ENCODE results near the gene ANTXR1. TPM values are rescaled to one million over a fixed set of nuclear protein-coding genes. Genes with fewer than 3 reads are reported as not detected.

ANTXR1 gene
- total RNA-seq, 1 donor, result 206 TPM

DNA sequence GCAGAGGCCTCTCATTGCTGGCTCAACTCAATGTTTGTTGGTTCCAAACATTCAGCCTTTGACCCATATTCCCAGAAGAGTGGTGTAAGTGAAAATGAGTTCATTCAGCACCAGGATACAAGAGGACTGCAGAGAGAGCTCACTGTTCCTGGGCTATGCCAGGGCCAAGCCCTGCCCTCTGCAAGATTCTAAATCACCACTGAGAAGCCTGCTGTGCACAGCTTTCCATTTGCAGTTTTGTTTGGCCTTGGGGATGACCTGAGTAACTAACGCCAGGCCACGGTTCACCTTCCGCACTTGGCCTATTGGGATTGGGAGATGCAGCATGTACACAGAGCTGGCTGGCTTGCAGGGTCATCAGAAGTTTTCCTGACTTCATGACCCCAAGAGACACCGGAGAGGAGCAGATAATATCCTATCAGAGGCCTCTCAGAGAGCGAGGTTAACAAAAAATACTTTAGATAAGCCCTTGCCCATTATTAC lies 25.9 kb upstream of the ANTXR1 start:
- DNase-seq (ENCODE audit: low read depth), result no peak
- TF ChIP-seq CTCF (IDR thresholded peaks at IDR 0.05; ENCODE audit: insufficient read depth, low read depth, low read length), result no peak
- H3K4me3 ChIP-seq (ENCODE audit: low read depth, low read length), result no peak overlapping the region

DNA sequence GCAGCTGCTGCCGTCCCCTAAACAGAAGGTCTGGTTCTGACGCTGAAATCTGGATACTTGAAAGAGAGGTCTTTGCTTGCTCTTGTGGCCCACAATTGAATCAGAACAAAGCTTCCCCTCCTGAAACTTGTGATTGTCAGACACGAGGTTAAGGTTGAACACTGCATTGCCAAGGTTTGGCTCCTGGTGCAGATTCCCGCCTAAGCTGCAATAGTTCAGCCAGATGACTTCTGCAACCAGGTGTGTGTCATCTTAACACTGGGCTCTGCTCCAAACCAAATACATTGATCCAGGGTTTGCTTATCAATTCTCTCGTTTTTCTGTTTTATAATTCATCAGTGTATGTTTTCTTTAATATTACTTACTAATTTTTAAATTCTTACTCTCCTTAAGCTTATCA lies 23.9 kb upstream of the ANTXR1 start:
- DNase-seq (ENCODE audit: low read depth), result no peak
- H3K4me3 ChIP-seq (ENCODE audit: low read depth, low read length), result no peak overlapping the region
- no peak for TF ChIP-seq CTCF (IDR thresholded peaks at IDR 0.05; ENCODE audit: insufficient read depth, low read depth, low read length)

GRCh38 chr2:68992341-68992740 lies 20.6 kb upstream of the ANTXR1 start:
- DNase-seq (ENCODE audit: low read depth), result no peak
- no peak overlapping the region for H3K4me3 ChIP-seq (ENCODE audit: low read depth, low read length)
- TF ChIP-seq CTCF (IDR thresholded peaks at IDR 0.05; ENCODE audit: insufficient read depth, low read depth, low read length), result no peak

DNA sequence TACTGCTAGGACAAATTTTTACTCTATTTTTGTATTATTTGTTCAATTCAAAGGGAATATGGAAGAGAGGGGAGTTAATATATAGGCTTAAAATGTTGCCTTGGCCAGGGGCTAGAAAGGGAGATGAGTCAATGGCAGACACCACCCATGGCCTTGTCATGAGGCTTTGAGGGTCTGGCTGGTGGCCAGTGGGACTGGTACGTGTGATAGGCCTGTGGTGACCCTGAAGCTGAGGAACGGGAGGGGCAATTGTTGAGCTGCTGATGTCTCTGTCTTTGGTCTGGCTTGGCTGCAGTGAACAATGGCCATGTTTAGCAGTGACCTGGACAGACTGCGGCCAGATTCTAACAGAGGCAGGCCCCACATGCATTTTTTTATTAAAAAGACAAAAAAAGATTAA lies 20.0 kb upstream of the ANTXR1 start:
- H3K4me3 ChIP-seq (ENCODE audit: low read depth, low read length), result no peak overlapping the region
- TF ChIP-seq CTCF (IDR thresholded peaks at IDR 0.05; ENCODE audit: insufficient read depth, low read depth, low read length), result no peak
- DNase-seq (ENCODE audit: low read depth), result no peak

DNA sequence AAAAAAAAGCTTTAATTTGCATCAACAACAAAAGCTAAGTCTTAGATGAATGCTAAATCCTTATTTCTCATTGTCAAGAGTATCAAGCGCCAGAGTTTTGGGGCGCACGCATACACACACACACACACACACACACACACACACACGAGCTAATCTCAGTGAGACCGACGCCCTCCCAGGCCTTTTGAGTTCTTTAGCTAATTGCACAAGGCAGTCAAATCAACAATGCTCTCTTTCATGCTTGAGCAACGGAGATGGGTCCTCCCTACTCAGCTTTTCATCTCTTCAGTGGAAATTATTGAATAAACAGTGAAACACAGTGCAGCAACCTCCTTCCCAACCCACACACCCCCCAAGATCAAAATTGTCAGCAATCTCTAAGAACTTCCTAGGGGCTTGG lies 19.3 kb upstream of the ANTXR1 start:
- H3K4me3 ChIP-seq (ENCODE audit: low read depth, low read length), result no peak overlapping the region
- DNase-seq (ENCODE audit: low read depth), result no peak
- no peak for TF ChIP-seq CTCF (IDR thresholded peaks at IDR 0.05; ENCODE audit: insufficient read depth, low read depth, low read length)

- no peak overlapping the region for H3K4me3 ChIP-seq (ENCODE audit: low read depth, low read length)
- DNase-seq (ENCODE audit: low read depth), result peak; percentile 33
- TF ChIP-seq CTCF (IDR thresholded peaks at IDR 0.05; ENCODE audit: insufficient read depth, low read depth, low read length), result no peak
These were observed 18.1 kb upstream of the ANTXR1 start for GRCh38 chr2:68994864-68995263.

DNA sequence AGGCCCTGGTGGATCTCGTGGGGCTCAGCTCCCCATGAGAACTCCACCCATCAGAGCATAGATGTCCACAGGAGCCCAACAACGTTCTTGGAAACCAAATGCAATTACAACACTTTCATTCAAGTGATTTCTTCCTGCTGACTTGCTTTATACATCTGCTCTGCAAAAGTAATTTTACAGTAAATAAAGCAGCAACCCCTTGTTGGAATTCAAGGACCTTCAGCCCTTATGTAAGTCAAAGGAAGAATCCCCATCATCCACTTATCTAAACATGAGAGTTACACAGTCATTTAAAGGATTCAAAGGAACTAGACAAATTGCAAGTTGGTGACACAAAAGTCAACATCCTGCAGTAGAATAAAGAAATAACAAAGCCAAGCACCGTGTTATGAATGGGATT lies 17.1 kb upstream of the ANTXR1 start:
- no peak for TF ChIP-seq CTCF (IDR thresholded peaks at IDR 0.05; ENCODE audit: insufficient read depth, low read depth, low read length)
- no peak overlapping the region for H3K4me3 ChIP-seq (ENCODE audit: low read depth, low read length)
- DNase-seq (ENCODE audit: low read depth), result no peak
